Endothelial cell of umbilical vein (primary cell): ENCODE results near the gene SCPEP1. TPM values are rescaled to one million over a fixed set of nuclear protein-coding genes. Genes with fewer than 3 reads are reported as not detected.

Experiments used
- BruUV-seq: library from RNA; stranded (reverse); fragments of 400-500 nt; replicated peaks from 2 replicates; lab custom pipeline; 2021; lab: Mats Ljungman, UMichigan
- CTCF ChIA-PET: fragments of 300-600, 350-600 bp; sonication (Branson Sonifier 250); formaldehyde crosslinking; loops from one replicate; lab custom pipeline; 2021; ENCODE audit warnings: antibody characterized with exemption, inconsistent platforms; lab: Charles Lee
- POLR2A ChIA-PET: fragments of 300-600, 350-600 bp; sonication (Branson Sonifier 250); formaldehyde crosslinking; loops from one replicate; lab custom pipeline; 2021; ENCODE audit warnings: antibody characterized with exemption, inconsistent platforms; lab: Charles Lee
- DNase-seq: peaks from one replicate; pipeline ENCODE4 v3.0.0-alpha.2; 2011; ENCODE audit warnings: low read depth, low spot score
- FAIRE-seq: peaks from 2 replicates; lab custom pipeline; 2011; peaks lifted over from hg19 to GRCh38; lab: Jason Lieb, UNC
- H2AFZ ChIP-seq: 2 replicates; pipeline ENCODE4 v1.6.0; 2012; ENCODE audit warnings: low read depth, low read length, control low read depth, inconsistent platforms
- H3K27ac ChIP-seq: 2 replicates; pipeline ENCODE4 v1.5.1; 2011; ENCODE audit warnings: low read depth, mild to moderate bottlenecking, control low read depth, low read length, moderate library complexity; ENCODE audit not compliant: insufficient read depth
- H3K27me3 ChIP-seq, 2 experiments: 2 replicates each; pipeline versions ENCODE4 v1.6.0 to v1.6.1; 2011; ENCODE audit warnings: low read length in 2 of 2, mixed read lengths in 1 of 2; ENCODE audit not compliant: control insufficient read depth in 2 of 2, insufficient read depth in 2 of 2
- H3K36me3 ChIP-seq, 2 experiments: 2 replicates in 1 of 2; 3 replicates in 1 of 2; pipeline ENCODE4 v1.5.1; 2011; ENCODE audit warnings: low read length in 2 of 2, mild to moderate bottlenecking in 1 of 2, moderate library complexity in 1 of 2; ENCODE audit not compliant: control insufficient read depth in 2 of 2, insufficient read depth in 2 of 2; ENCODE audit errors: extremely low read depth in 1 of 2
- H3K4me1 ChIP-seq: 3 replicates; pipeline ENCODE4 v1.5.1; 2011; ENCODE audit warnings: mild to moderate bottlenecking, low read length; ENCODE audit not compliant: control insufficient read depth, insufficient read depth; ENCODE audit errors: extremely low read depth
- H3K4me2 ChIP-seq: 2 replicates; pipeline ENCODE4 v1.6.1; 2011; ENCODE audit warnings: low read length, control low read depth, mixed read lengths; ENCODE audit not compliant: insufficient read depth
- H3K4me3 ChIP-seq, 3 experiments: fragments of 200-600 bp in 1 of 3; sonication (generic), shearing (Covaris generic) in 1 of 3; replicated peaks in 1 of 3; 2 replicates each; pipeline ENCODE4 v1.5.1; 2011 to 2016; ENCODE audit warnings: control low read depth in 3 of 3, low read length in 3 of 3, mild to moderate bottlenecking in 2 of 3, inconsistent platforms in 1 of 3, low read depth in 1 of 3, moderate library complexity in 1 of 3; ENCODE audit not compliant: insufficient read depth in 1 of 3
- H3K79me2 ChIP-seq: 2 replicates; pipeline ENCODE4 v1.6.0; 2012; ENCODE audit warnings: low read length, inconsistent platforms; ENCODE audit not compliant: control insufficient read depth, insufficient read depth
- H3K9ac ChIP-seq: replicated peaks from 2 replicates; pipeline ENCODE3; 2011; ENCODE audit warnings: low read length, control low read depth; ENCODE audit not compliant: insufficient read depth; ENCODE audit errors: extremely low read depth
- H3K9me1 ChIP-seq: replicated peaks from 3 replicates; pipeline ENCODE4 v1.6.0; 2011; ENCODE audit warnings: mild to moderate bottlenecking, low read length; ENCODE audit not compliant: control insufficient read depth, insufficient read depth; ENCODE audit errors: extremely low read depth
- H3K9me3 ChIP-seq: replicated peaks from 2 replicates; pipeline ENCODE4 v1.5.1; 2012; ENCODE audit warnings: low read length, inconsistent platforms; ENCODE audit not compliant: control insufficient read depth, insufficient read depth
- H4K20me1 ChIP-seq: replicated peaks from 2 replicates; pipeline ENCODE3; 2011; ENCODE audit warnings: mild to moderate bottlenecking, low read length; ENCODE audit not compliant: control insufficient read depth, insufficient read depth; ENCODE audit errors: extremely low read depth
- EZH2 ChIP-seq: IDR thresholded peaks from 2 replicates; pipeline ENCODE4 v1.6.1; 2012; ENCODE audit warnings: borderline replicate concordance, low read depth, mild to moderate bottlenecking, moderate library complexity, low read length, inconsistent platforms; ENCODE audit not compliant: severe bottlenecking
- FOS ChIP-seq: IDR thresholded peaks from 2 replicates; pipeline ENCODE4 v1.6.1; 2011; ENCODE audit warnings: mild to moderate bottlenecking, low read length, moderate library complexity, borderline replicate concordance; ENCODE audit not compliant: insufficient read depth
- GATA2 ChIP-seq: IDR thresholded peaks from 2 replicates; pipeline ENCODE4 v1.7.0; 2011; ENCODE audit warnings: low read depth, mild to moderate bottlenecking, moderate library complexity, mixed read lengths, low read length; ENCODE audit not compliant: insufficient read length, insufficient read depth
- JUN ChIP-seq: IDR thresholded peaks from 2 replicates; pipeline ENCODE4 v1.6.1; 2011; ENCODE audit warnings: borderline replicate concordance, low read depth; ENCODE audit not compliant: insufficient read length, insufficient read depth
- MYC ChIP-seq: IDR thresholded peaks from one replicate; pipeline ENCODE4 v1.6.1; 2011; ENCODE audit warnings: mild to moderate bottlenecking, low read depth, low read length
- POLR2A ChIP-seq: IDR thresholded peaks from 2 replicates; pipeline ENCODE4 v1.6.1; 2012; ENCODE audit warnings: low read depth, mild to moderate bottlenecking, control low read depth, low read length
- POLR2AphosphoS5 ChIP-seq: IDR thresholded peaks from 2 replicates; pipeline ENCODE4 v1.6.1; 2012; ENCODE audit warnings: low read depth, mild to moderate bottlenecking, control low read depth, low read length, moderate library complexity; ENCODE audit not compliant: insufficient read depth
- dilution Hi-C: fragments of 300-500 bp; cut with MboI; formaldehyde crosslinking; loops from one replicate; pipeline ENCODE4 v1.15.0; 2019; ENCODE audit warnings: low sequenced_read_pairs; ENCODE audit not compliant: extremely low pct_ligation_motif_present
- intact Hi-C: fragments of 100-400 bp; cut with micrococcal nuclease; formaldehyde crosslinking; loops from one replicate; pipeline ENCODE4 v1.10.0; 2022
- polyA plus RNA-seq, 4 experiments: library from polyadenylated mRNA; depleted of rRNA in 3 of 4; stranded (reverse) in 3 of 4; unstranded in 1 of 4; fragments of >200 nt; gene quantifications; 2 replicates each; pipeline versions ENCODE4 v1.2.1 to v1.2.3, GENCODE V29; 2011 to 2012; ENCODE audit warnings: missing spikeins in 1 of 4
- total RNA-seq: library from RNA; stranded (reverse); gene quantifications from 2 replicates; pipeline ENCODE4 v1.2.3, GENCODE V29; 2021
- TF ChIP-seq, protein P1 (sequence below), 2 donors: IDR thresholded peaks; 1 replicate in 1 of 2; 2 replicates in 1 of 2; pipeline ENCODE4 v1.5.1; 2011; ENCODE audit warnings: low read length in 2 of 2, mild to moderate bottlenecking in 2 of 2, moderate library complexity in 2 of 2, control low read depth in 1 of 2, inconsistent platforms in 1 of 2, low read depth in 1 of 2; ENCODE audit not compliant: insufficient read depth in 1 of 2; ENCODE audit errors: extremely low read depth in 1 of 2
- TF ChIP-seq, protein P2 (sequence below): IDR thresholded peaks from 2 replicates; pipeline ENCODE4 v1.6.1; 2011; ENCODE audit not compliant: insufficient read depth, insufficient read length

SCPEP1 gene
- total and polyA plus RNA-seq, 2 donors (not counting 3 experiments of a cell fraction or from before 2014, with no cell fraction given) = 38.6 to 43.6 TPM

DNA sequence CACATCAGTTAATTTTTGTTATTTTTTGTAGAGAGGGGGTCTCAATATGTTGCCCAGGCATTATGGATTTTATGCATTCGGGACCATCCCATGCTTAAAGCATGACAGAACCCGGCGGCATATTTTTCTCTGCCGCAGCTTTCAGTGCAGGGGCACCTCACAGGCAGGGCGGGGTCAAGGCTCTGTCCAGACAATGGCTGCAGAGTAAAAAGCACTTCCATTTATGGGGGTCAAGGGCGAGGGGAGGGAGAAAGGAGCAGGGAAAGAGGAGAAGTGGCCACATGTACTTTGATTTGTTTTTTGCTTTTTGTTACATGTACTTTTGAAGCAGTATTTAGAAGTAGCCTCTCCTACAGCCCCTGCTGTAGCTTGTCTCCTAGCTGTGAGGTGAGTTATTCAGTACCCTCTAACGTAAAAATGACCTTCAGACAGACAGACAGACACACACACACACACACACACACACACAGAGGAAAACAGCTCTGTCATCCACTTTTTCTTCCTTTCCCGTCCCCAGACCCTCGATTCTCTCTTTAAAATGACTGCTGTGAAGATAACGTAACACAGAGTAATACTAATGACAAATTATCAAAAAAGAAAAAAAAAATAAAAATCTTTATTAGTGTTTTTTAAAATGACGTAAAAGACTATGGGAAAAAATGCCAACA lies 856 bp upstream of the SCPEP1 start:
- Histone ChIP-seq H3K4me3 (peak overlapping the region in 2 of 3 experiments; percentile 74 to 85), H4K20me1 (no peaks in the 10 kb centered on the region)

More for the DNA sequence above, 856 bp upstream of the SCPEP1 start:
- H3K9ac ChIP-seq = peak overlapping the region; percentile 57
- H3K79me2 ChIP-seq = no peaks in the 10 kb centered on the region
- H2AFZ ChIP-seq = peak overlapping the region; percentile 61
- dilution Hi-C loops = no loop called here
- peak; percentile 15 for DNase-seq
- BruUV-seq = no TSS peak
- intact Hi-C loops = loop anchor here (5.0 kb wide), 1 partner anchor 110 kb away; the partner anchor contains the start of gene AKAP1
- CTCF ChIA-PET = interaction anchor here (0.8 to 2.5 kb wide), 6 partner anchors 9 to 384 kb away, joined by 3 to 13 read pairs (median 4); partner anchors contain the start of gene NOG
- H3K9me1 ChIP-seq = no peaks in the 10 kb centered on the region
- peaks cover 0 to 4% of the 10 kb centered on the region in 2 experiments for H3K27me3 ChIP-seq
- peak overlapping the region; percentile 84 for H3K4me2 ChIP-seq
- peaks cover 14% of the 10 kb centered on the region for H3K4me1 ChIP-seq
- POLR2A ChIA-PET = no interaction called here
- H3K27ac ChIP-seq = no peak overlapping the region
- TF ChIP-seq JUN (no peak), POLR2AphosphoS5 (no peak), GATA2 (no peak), MYC (no peak), POLR2A (no peak), EZH2 (no peak), FOS (no peak)
- TF ChIP-seq, protein P1, sequence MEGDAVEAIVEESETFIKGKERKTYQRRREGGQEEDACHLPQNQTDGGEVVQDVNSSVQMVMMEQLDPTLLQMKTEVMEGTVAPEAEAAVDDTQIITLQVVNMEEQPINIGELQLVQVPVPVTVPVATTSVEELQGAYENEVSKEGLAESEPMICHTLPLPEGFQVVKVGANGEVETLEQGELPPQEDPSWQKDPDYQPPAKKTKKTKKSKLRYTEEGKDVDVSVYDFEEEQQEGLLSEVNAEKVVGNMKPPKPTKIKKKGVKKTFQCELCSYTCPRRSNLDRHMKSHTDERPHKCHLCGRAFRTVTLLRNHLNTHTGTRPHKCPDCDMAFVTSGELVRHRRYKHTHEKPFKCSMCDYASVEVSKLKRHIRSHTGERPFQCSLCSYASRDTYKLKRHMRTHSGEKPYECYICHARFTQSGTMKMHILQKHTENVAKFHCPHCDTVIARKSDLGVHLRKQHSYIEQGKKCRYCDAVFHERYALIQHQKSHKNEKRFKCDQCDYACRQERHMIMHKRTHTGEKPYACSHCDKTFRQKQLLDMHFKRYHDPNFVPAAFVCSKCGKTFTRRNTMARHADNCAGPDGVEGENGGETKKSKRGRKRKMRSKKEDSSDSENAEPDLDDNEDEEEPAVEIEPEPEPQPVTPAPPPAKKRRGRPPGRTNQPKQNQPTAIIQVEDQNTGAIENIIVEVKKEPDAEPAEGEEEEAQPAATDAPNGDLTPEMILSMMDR (IDR thresholded peaks at IDR 0.05; ENCODE audit: extremely low read depth in 1 of 2, insufficient read depth in 1 of 2, low read depth in 1 of 2, low read length in 2 of 2) = no peak
- TF ChIP-seq, protein P2, sequence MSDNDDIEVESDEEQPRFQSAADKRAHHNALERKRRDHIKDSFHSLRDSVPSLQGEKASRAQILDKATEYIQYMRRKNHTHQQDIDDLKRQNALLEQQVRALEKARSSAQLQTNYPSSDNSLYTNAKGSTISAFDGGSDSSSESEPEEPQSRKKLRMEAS = no peak
- H3K9me3 ChIP-seq = no peaks in the 10 kb centered on the region
- peak; percentile 38 for FAIRE-seq
- H3K36me3 ChIP-seq = no peaks in the 10 kb centered on the region
